Measurements from ENCODE around the gene XXYLT1. TPM values are rescaled to one million over a fixed set of nuclear protein-coding genes. Genes with fewer than 3 reads are reported as not detected.
A peak's percentile ranks its signal among the peaks of the same experiment; 100 is the strongest.

The XXYLT1 gene
- total RNA-seq, 2 experiments from 2014 or later: 17.2 to 19.6 TPM

- Histone ChIP-seq H3K4me1 (ENCODE audit: insufficient read depth, low read length, poor library complexity, severe bottlenecking) (peaks cover 80% of the 10 kb centered on the region), H3K4me2 (ENCODE audit: low read length) (peak overlapping the region; percentile 31), H3K79me2 (ENCODE audit: insufficient read depth, low read depth, low read length) (no peaks in the 10 kb centered on the region), H3K27ac (ENCODE audit: low read depth, low read length, poor library complexity, severe bottlenecking) (peak overlapping the region; percentile 31), H4K20me1 (ENCODE audit: insufficient read depth, low read length) (no peaks in the 10 kb centered on the region), H3K4me3 (ENCODE audit: low read depth, low read length, poor library complexity, severe bottlenecking) (no peak overlapping the region), H3K9me2 (ENCODE audit: insufficient read depth, low read length) (no peaks in the 10 kb centered on the region), H2AFZ (ENCODE audit: low read length) (no peak overlapping the region), H3K9me3 (ENCODE audit: low read length) (no peaks in the 10 kb centered on the region), H3K36me3 (ENCODE audit: insufficient read depth, low read length) (peaks cover 7% of the 10 kb centered on the region; the same call in 1 of the 2 replicates)
- intact Hi-C loops (cut with micrococcal nuclease; ENCODE audit: unreplicated experiment): no loop called here
- BruUV-seq (replicated peaks): no TSS peak
- POLR2A ChIA-PET: interaction anchor here (0.6 kb wide), 1 partner anchor 61 kb away, joined by 3 read pairs; no protein-coding TSS in a partner anchor
- no peak for DNase-seq (ENCODE audit: low spot score)
- CTCF ChIA-PET (ENCODE audit: unreplicated experiment): no interaction called here
- TF ChIP-seq CTCF (conservative IDR thresholded peaks at IDR 0.05; ENCODE audit: low read length) (no peak), EZH2phosphoT487 (IDR thresholded peaks at IDR 0.05; ENCODE audit: borderline replicate concordance, low read depth, low read length) (no peak)
These were observed 110.6 kb downstream of the XXYLT1 start for GRCh38 chr3:195160257-195160898.

GRCh38 chr3:195159814-195160165 is 111.2 kb downstream of the XXYLT1 start:
- H3K9me2 ChIP-seq (ENCODE audit: insufficient read depth, low read length): no peaks in the 10 kb centered on the region
- H3K36me3 ChIP-seq (ENCODE audit: insufficient read depth, low read length): peaks cover 7% of the 10 kb centered on the region; the same call in 1 of the 2 replicates
- H2AFZ ChIP-seq (ENCODE audit: low read length): no peak overlapping the region
- intact Hi-C loops (cut with micrococcal nuclease; ENCODE audit: unreplicated experiment): loop anchor here (5.0 to 10.0 kb wide), 2 partner anchors 283 to 675 kb away; partner anchors contain the start of genes ACAP2 and ATP13A3
- peaks cover 85% of the 10 kb centered on the region for H3K4me1 ChIP-seq (ENCODE audit: insufficient read depth, low read length, poor library complexity, severe bottlenecking)
- TF ChIP-seq CTCF (conservative IDR thresholded peaks at IDR 0.05; ENCODE audit: low read length): no peak
- no peak for TF ChIP-seq EZH2phosphoT487 (IDR thresholded peaks at IDR 0.05; ENCODE audit: borderline replicate concordance, low read depth, low read length)
- no peak overlapping the region for H3K4me3 ChIP-seq (ENCODE audit: low read depth, low read length, poor library complexity, severe bottlenecking)
- no peaks in the 10 kb centered on the region for H4K20me1 ChIP-seq (ENCODE audit: insufficient read depth, low read length)
- POLR2A ChIA-PET: interaction anchor here (0.6 to 1.3 kb wide), 2 partner anchors 11 to 62 kb away, joined by 3 read pairs; no protein-coding TSS in a partner anchor
- no TSS peak for BruUV-seq (replicated peaks)
- DNase-seq (ENCODE audit: low spot score): no peak
- H3K79me2 ChIP-seq (ENCODE audit: insufficient read depth, low read depth, low read length): no peaks in the 10 kb centered on the region
- H3K4me2 ChIP-seq (ENCODE audit: low read length): peak overlapping the region; percentile 31
- peak overlapping the region; percentile 31 for H3K27ac ChIP-seq (ENCODE audit: low read depth, low read length, poor library complexity, severe bottlenecking)
- CTCF ChIA-PET (ENCODE audit: unreplicated experiment): no interaction called here
- no peaks in the 10 kb centered on the region for H3K9me3 ChIP-seq (ENCODE audit: low read length)

Measured in OCI-LY7 (cell line).